ENCODE measurements around the gene SNRPE. TPM values are rescaled to one million over a fixed set of nuclear protein-coding genes. Genes with fewer than 3 reads are reported as not detected.

The SNRPE gene
- total RNA-seq, 1 donor from 2014 or later, result 430 TPM

DNA sequence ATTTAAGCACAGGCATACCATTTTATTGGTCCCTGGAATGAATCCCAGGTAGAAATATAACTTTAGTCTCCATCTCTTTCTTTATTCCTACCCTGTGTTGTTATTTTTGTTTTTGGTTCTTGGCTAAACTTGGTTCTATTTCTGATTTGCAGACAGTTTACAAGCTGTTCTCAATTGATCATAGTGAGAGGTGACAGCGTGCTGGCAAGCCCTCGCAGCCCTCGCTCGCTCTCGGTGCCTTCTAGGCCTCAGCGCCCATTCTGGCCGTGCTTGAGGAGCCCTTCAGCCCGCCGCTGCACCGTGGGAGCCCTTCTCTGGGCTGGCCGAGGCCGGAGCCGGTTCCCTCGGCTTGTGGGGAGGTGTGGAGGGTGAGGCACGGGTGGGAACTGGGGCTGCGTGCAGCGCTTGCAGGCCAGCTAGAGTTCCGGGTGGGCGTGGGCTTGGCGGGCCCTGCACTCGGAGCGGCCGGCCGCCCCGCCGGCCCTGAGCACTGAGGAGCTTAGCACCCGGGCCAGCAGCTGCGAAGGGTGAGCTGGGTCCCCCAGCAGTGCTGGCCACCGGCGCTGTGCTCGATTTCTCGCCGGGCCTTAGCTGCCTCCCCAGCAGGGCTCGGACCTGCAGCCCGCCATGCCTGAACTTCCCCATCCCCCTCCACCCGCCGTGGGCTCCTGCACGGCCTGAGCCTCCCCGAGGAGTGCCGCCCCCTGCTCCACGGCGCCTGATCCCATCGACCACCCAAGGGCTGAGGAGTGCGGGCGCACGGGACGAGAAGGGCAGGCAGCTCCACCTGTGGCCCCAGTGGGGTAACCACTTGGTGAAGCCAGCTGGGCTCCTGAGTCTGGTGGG lies 38.7 kb downstream of the SNRPE start:
- Mint-ChIP-seq H3K4me1 (no peaks in the 10 kb centered on the region), H3K36me3 (peaks cover 3% of the 10 kb centered on the region), H3K27me3 (ENCODE audit: insufficient read depth, low read depth) (peaks cover 3% of the 10 kb centered on the region), H3K4me3 (no peak overlapping the region), H3K9me3 (peaks cover 10% of the 10 kb centered on the region), H3K27ac (no peak overlapping the region)
- Histone ChIP-seq H3K4me1 (no peaks in the 10 kb centered on the region), H3K36me3 (no peaks in the 10 kb centered on the region), H3K9ac (no peak overlapping the region), H3K9me3 (ENCODE audit: low read depth) (no peaks in the 10 kb centered on the region), H3K27ac (no peak overlapping the region), H2AFZ (replicated peaks) (no peak overlapping the region), H3K4me3 (no peak overlapping the region), H3F3A (ENCODE audit: low read depth) (peaks cover 4% of the 10 kb centered on the region), H4K20me1 (ENCODE audit: low read depth) (no peaks in the 10 kb centered on the region), H3K79me2 (ENCODE audit: low read depth) (no peaks in the 10 kb centered on the region), H3K27me3 (no peaks in the 10 kb centered on the region), H3K4me2 (no peak overlapping the region)
- no peak for DNase-seq (ENCODE audit: low spot score)
- TF ChIP-seq, protein P1, sequence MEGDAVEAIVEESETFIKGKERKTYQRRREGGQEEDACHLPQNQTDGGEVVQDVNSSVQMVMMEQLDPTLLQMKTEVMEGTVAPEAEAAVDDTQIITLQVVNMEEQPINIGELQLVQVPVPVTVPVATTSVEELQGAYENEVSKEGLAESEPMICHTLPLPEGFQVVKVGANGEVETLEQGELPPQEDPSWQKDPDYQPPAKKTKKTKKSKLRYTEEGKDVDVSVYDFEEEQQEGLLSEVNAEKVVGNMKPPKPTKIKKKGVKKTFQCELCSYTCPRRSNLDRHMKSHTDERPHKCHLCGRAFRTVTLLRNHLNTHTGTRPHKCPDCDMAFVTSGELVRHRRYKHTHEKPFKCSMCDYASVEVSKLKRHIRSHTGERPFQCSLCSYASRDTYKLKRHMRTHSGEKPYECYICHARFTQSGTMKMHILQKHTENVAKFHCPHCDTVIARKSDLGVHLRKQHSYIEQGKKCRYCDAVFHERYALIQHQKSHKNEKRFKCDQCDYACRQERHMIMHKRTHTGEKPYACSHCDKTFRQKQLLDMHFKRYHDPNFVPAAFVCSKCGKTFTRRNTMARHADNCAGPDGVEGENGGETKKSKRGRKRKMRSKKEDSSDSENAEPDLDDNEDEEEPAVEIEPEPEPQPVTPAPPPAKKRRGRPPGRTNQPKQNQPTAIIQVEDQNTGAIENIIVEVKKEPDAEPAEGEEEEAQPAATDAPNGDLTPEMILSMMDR (IDR thresholded peaks at IDR 0.05), result no peak
- TF ChIP-seq EZH2 (IDR thresholded peaks at IDR 0.05), result no peak
- TF ChIP-seq EZH2phosphoT487 (IDR thresholded peaks at IDR 0.05), result no peak

GRCh38 chr1:203901581-203901980 lies 40.2 kb downstream of the SNRPE start:
- no peaks in the 10 kb centered on the region for H3K4me1 Mint-ChIP-seq
- no peak for TF ChIP-seq EZH2phosphoT487 (IDR thresholded peaks at IDR 0.05)
- no peak for TF ChIP-seq EZH2 (IDR thresholded peaks at IDR 0.05)
- TF ChIP-seq, protein P1 (IDR thresholded peaks at IDR 0.05), result no peak
- H3F3A ChIP-seq (ENCODE audit: low read depth), result peaks cover 4% of the 10 kb centered on the region
- no peak overlapping the region for H3K4me2 ChIP-seq
- no peak overlapping the region for H3K9ac ChIP-seq
- H3K36me3 ChIP-seq, result no peaks in the 10 kb centered on the region
- no peak overlapping the region for H3K27ac ChIP-seq
- H3K79me2 ChIP-seq (ENCODE audit: low read depth), result no peaks in the 10 kb centered on the region
- H3K4me1 ChIP-seq, result no peaks in the 10 kb centered on the region
- H2AFZ ChIP-seq (replicated peaks), result no peak overlapping the region
- H3K9me3 Mint-ChIP-seq, result peaks cover 5% of the 10 kb centered on the region
- H3K4me3 ChIP-seq, result no peak overlapping the region
- no peaks in the 10 kb centered on the region for H3K27me3 ChIP-seq
- peaks cover 3% of the 10 kb centered on the region for H3K27me3 Mint-ChIP-seq (ENCODE audit: insufficient read depth, low read depth)
- H3K27ac Mint-ChIP-seq, result no peak overlapping the region
- no peak for DNase-seq (ENCODE audit: low spot score)
- no peak overlapping the region for H3K4me3 Mint-ChIP-seq
- no peaks in the 10 kb centered on the region for H4K20me1 ChIP-seq (ENCODE audit: low read depth)
- H3K36me3 Mint-ChIP-seq, result peaks cover 3% of the 10 kb centered on the region
- no peaks in the 10 kb centered on the region for H3K9me3 ChIP-seq (ENCODE audit: low read depth)

DNA sequence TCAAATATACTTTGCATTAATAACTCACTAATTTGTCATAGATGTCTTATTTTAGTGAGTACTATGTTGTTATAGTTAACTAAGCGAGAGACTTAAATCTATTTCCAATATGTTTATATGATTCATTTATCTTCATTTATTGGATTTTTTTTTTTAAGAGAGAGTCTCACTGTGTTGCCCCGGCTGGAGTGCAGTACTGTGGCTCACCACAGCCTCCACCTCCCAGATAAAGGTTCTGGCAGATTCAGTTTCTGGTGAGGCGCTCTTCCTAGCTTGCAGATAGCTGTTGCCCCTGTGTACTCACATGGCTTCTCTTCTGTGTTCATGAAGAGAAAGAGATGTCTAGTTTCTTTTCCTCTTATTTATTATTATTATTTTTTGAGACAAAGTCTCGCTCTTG lies 43.9 kb downstream of the SNRPE start:
- Histone ChIP-seq H3K79me2 (ENCODE audit: low read depth) (no peaks in the 10 kb centered on the region), H4K20me1 (ENCODE audit: low read depth) (no peaks in the 10 kb centered on the region), H3K4me1 (no peaks in the 10 kb centered on the region), H2AFZ (replicated peaks) (no peak overlapping the region), H3K9ac (no peak overlapping the region), H3F3A (ENCODE audit: low read depth) (no peaks in the 10 kb centered on the region), H3K4me2 (no peak overlapping the region), H3K9me3 (ENCODE audit: low read depth) (no peaks in the 10 kb centered on the region), H3K27ac (no peak overlapping the region), H3K36me3 (no peaks in the 10 kb centered on the region), H3K4me3 (no peak overlapping the region), H3K27me3 (no peaks in the 10 kb centered on the region)
- TF ChIP-seq EZH2phosphoT487 (IDR thresholded peaks at IDR 0.05) (no peak), EZH2 (IDR thresholded peaks at IDR 0.05) (no peak)
- TF ChIP-seq, protein P1 (IDR thresholded peaks at IDR 0.05), result no peak
- Mint-ChIP-seq H3K27ac (no peak overlapping the region), H3K4me1 (no peaks in the 10 kb centered on the region), H3K36me3 (peaks cover 3% of the 10 kb centered on the region), H3K27me3 (ENCODE audit: insufficient read depth, low read depth) (peaks cover 5% of the 10 kb centered on the region), H3K4me3 (no peak overlapping the region), H3K9me3 (peaks cover 5% of the 10 kb centered on the region)
- no peak for DNase-seq (ENCODE audit: low spot score)
